Activated CD8-positive, alpha-beta memory T cell treated with anti-CD3 and anti-CD28 coated beads for 48 hours (primary cell): ENCODE results near the gene TPSB2.
"Not testable (repeated sequence)": the region's sequence is repeated elsewhere in the genome, so short reads cannot be mapped to it uniquely, and the experiment has no call there.

Experiments used
- DNase-seq, 3 experiments: peaks; one replicate each; pipeline ENCODE4 v3.0.0-alpha.2; 2020; ENCODE audit warnings: low read depth in 2 of 3, low spot score in 2 of 3

Gene TPSB2

DNA sequence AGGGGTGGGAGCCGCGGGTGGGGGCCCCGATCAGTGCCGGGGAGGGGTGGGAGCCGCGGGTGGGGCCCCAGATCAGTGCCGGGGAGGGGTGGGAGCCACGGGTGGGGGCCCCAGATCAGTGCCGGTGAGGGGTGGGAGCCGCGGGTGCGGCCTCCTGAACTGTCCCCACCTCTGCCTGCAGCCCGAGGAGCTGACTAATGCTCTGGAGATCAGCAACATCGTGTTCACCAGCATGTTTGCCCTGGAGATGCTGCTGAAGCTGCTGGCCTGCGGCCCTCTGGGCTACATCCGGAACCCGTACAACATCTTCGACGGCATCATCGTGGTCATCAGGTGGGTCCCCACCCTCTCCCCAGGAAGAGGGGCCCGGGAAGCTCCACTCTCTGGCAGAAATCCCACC is 25.1 kb downstream of the TPSB2 start:
- no peak for DNase-seq

DNA sequence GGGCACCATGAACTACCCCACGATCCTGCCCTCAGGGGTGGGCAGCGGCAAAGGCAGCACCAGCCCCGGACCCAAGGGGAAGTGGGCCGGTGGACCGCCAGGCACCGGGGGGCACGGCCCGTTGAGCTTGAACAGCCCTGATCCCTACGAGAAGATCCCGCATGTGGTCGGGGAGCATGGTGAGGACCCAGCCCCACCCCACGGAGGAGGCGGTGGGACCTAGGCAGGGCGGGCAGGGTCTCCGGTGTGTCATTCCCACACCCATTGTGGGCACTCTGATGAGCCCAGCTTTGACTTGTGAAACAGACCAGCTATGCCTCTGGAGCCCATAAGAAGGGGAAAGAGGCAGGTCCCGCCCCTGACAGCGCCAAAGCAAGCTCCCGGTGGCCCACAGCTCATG is 27.7 kb downstream of the TPSB2 start:
- no peak for DNase-seq

GRCh38 chr16:1201444-1201843 is 28.5 kb downstream of the TPSB2 start:
- DNase-seq = no peak

- no peak for DNase-seq
Measured at GRCh38 chr16:1200014-1200627, 29.9 kb downstream of the TPSB2 start.

DNA sequence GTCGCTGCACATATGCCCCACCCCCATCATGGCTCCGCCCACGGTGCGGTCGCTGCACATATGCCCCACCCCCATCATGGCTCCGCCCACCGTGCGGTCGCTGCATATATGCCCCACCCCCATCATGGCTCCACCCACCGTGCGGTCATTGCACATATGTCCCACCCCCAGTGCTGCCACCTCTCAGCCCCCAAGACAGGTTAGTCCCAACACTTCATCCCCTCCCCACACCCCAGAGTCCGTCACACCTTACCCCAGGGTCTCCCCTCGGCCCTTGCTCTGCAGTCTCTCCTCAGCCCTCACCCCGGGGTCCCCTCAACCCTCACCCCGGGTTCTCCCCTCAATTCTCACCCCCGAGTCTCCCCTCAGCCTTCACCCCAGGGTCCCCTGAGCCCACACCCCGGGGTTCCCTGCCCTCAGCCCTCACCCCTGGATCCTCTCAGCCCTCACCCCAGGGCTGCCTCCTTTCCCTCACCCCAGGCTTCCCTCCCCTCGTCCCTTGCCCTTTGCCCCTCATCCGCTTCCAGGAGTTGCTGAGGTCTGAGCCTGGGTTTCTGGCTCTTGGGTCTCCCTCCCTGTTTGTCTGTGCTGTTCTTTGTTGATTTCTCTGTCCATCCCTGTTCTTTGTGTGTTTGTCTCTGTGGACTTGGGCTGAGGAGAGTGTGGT is 30.5 kb downstream of the TPSB2 start:
- no peak for DNase-seq

GRCh38 chr16:1198671-1199346 is 31.2 kb downstream of the TPSB2 start:
- DNase-seq = not testable (repeated sequence)

DNA sequence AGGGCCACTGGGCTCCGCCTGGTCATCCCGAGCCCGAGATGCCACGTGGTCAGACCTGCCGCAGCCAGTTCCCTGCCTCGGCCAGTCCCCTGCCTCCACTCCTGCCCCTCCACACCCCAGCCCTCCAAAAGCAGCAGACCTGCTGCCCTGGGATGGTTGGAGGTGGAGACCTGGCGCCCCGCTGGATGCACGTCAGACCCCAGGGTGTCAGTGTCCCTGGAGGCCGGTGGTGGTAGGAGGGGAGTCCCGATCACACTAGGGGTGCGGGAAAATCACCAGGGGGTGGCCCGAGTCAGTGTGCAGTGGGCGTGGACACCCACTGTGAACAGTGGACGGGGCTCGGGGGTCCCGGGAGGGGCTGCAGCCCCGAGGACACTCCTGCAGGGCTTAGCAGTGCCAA is 31.8 kb downstream of the TPSB2 start:
- DNase-seq = no peak

DNA sequence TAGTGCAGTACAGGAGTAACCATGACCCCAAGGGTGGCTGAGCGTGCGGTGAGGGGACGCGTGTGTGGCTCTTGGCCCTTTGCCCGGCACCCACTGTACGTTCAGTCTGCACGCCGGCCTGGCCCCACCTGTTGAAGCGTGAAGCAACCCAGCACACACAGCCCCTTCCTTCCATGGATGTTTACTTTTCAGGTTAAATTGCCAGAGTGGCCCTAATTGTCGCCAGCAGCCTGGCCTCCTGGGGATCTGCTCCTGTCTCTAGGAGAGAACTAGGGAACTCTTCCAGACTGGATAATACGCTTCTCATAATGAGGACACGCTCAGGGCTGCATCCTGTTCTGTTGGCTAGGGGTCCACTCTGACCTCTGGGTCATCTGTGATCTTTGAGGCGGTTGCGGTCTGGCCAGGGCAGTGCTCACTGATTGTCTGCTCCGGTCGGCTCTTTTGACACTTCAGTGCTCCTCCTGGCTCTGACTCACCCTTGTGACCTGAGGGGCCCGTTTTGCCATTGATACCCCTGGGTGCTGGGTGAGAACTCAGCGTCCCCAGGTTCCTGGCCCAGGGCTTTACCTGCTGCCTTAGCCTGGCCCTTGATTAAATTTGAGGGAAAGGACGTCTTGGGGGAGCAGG is 32.6 kb downstream of the TPSB2 start:
- no peak for DNase-seq

DNA sequence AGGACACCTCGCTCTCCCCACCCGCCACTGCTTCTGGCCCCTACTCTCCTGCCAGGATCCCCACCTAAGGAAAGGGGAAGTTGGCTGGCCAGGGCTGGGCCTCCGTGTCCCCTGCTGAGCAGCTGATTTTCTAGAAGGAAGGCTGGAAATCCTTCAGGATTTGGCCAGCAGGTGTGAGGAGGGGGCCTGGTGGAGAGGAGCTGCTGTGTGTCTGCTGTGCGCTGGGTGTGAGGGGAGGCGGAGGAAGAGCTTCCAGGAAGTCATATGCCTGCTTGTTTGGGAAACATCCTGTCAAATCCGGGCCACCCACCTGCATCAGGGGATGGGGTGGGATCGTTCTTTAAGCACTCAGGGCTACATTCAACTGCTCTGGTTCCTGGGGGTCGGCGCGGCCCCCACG is 33.5 kb downstream of the TPSB2 start:
- DNase-seq = no peak

DNA sequence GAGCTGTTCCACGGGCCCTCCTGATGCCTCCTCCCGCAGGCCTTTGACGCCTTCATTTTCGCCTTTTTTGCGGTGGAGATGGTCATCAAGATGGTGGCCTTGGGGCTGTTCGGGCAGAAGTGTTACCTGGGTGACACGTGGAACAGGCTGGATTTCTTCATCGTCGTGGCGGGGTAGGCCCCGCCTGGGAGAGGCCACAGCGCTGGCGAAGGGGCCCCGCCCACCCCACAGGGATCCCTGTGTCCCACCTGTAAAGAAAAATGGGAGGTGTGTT is 34.7 kb downstream of the TPSB2 start:
- DNase-seq = no peak

- DNase-seq = peak in 1 of 3 experiments; percentile 11
Measured at GRCh38 chr16:1194665-1195392, 35.2 kb downstream of the TPSB2 start.

GRCh38 chr16:1193825-1194581 is 36.0 kb downstream of the TPSB2 start:
- DNase-seq = no peak

DNA sequence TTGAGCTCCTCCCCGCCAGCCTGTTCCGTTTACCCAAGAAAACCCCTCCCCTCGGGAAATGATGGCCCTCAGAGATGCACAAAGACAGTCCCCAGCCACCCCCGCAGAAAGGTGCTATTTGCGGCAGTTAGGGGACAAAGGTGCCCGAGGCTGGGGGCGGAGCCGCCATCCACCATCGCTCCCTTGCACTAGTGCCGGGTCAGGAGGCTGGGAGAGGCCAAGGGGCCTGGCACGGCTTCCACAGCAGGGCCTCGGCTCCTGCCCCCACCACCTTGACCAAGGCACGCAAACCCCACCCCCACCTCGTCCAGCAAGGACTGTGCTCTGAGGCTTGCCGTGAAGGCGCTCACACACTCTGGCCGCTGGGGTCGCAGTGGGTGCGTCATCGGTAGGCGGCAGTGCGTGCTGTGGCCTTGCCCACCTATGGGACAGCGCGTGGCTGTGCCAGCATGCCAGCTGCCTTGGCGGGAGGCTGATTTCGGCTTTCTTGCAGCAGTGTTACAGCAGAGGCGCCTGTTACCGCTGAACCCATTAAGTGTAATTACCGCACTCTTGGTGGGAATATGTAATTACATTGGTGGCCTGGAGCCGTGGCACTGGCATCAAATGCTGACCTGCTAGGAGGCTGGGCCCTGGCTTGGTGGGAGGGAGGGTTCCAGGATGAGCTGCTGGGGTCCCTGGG is 36.7 kb downstream of the TPSB2 start:
- no peak for DNase-seq

GRCh38 chr16:1192384-1193073 is 37.5 kb downstream of the TPSB2 start:
- no peak for DNase-seq

DNA sequence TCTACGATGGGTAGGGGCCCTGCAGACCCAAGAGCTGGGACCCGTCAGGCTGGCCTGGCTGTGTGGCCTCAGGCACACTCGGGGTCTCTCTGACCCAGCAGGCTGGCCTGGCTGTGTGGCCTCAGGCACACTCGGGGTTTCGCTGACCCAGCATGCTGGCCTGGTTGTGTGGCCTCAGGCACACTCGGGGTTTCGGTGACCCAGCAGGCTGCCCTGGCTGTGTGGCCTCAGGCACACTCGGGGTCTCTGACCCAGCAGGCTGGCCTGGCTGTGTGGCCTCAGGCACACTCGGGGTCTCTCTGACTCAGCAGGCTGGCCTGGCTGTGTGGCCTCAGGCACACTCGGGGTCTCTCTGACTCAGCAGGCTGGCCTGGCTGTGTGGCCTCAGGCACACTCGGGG is 39.2 kb downstream of the TPSB2 start:
- not testable (repeated sequence) for DNase-seq

DNA sequence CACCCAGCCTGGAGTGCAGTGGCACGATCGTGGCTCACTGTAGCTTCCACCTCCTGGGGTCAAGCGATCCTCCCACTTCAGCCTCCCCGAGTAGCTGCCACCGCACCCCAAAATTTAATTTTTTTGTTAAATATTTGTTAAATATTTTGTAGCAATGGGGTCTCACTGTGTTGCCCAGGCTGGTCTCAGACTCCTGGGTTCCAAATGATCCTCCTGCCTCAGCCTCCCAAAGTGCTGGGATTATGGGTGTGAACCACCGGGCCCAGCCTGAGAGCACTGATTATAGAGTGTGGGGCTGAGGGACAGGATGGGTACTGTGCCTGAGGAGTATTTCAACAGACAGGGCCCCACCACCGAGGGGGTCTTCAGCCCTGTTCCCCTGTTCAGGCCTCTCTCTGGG is 40.5 kb downstream of the TPSB2 start:
- DNase-seq = no peak

- peak in 1 of 3 experiments; percentile 8 for DNase-seq
Measured at GRCh38 chr16:1188432-1189189, 41.4 kb downstream of the TPSB2 start.

DNA sequence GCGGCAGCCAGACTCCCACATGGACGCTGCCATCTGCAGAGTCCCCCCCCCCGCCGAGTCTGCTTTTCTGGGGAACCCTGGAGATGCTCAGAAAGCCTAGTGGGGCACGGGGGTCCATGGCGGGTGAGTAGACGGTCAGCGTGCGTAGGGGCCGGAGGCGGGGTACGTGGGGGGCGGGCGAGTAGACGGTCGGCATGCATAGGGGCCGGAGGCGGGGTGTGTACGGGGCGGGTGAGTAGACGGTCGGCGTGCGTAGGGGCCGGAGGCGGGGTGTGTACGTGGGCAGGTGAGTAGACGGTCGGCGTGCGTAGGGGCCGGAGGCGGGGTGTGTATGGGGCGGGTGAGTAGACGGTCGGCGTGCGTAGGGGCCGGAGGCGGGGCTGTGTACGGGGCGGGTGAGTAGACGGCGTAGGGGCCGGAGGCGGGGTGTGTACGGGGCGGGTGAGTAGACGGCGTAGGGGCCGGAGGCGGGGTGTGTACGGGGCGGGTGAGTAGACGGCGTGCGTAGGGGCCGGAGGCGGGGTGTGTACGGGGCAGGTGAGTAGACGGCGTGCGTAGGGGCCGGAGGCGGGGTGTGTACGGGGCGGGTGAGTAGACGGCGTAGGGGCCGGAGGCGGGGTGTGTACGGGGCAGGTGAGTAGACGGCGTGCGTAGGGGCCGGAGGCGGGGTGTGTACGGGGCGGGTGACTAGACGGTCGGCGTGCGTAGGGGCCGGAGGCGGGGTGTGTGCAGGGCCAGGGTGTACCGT is 44.4 kb downstream of the TPSB2 start:
- DNase-seq = not testable (repeated sequence)
